ENCODE data around the gene GLUD2. TPM values are rescaled to one million over a fixed set of nuclear protein-coding genes. Genes with fewer than 3 reads are reported as not detected.

Gene GLUD2
- total and polyA plus RNA-seq, 10 of the 15 experiments (the other 5 are each of a cell fraction or from before 2014, with no cell fraction given), result 0.05 to 1.5 (median 0.10) TPM; not detected in 1

GRCh38 chrX:121036137-121036536, 11.3 kb upstream of the GLUD2 start (continued):
- TF ChIP-seq, protein P1, sequence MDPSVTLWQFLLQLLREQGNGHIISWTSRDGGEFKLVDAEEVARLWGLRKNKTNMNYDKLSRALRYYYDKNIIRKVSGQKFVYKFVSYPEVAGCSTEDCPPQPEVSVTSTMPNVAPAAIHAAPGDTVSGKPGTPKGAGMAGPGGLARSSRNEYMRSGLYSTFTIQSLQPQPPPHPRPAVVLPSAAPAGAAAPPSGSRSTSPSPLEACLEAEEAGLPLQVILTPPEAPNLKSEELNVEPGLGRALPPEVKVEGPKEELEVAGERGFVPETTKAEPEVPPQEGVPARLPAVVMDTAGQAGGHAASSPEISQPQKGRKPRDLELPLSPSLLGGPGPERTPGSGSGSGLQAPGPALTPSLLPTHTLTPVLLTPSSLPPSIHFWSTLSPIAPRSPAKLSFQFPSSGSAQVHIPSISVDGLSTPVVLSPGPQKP (IDR thresholded peaks at IDR 0.05; ENCODE audit: low read depth, low read length), result no peak
- TF ChIP-seq CBX3 (IDR thresholded peaks at IDR 0.05; ENCODE audit: borderline replicate concordance, low read depth) (no peak), POLR2AphosphoS2 (IDR thresholded peaks at IDR 0.05; ENCODE audit: low read depth, low read length) (no peak), ETV6 (conservative IDR thresholded peaks at IDR 0.05 in 1 of 2, IDR thresholded peaks at IDR 0.05 in 1 of 2; ENCODE audit: borderline replicate concordance in 1 of 2, low read depth in 1 of 2) (no peak)

GRCh38 chrX:121036951-121037350, 10.5 kb upstream of the GLUD2 start:
- no peak for ATAC-seq
- Histone ChIP-seq H3K27ac (ENCODE audit: control insufficient read depth, insufficient read depth) (no peak overlapping the region), H3K36me3 (ENCODE audit: control insufficient read depth in 2 of 2, insufficient read depth in 2 of 2, low read length in 1 of 2) (no peaks in the 10 kb centered on the region), H3K9me3 (replicated peaks; ENCODE audit: control insufficient read depth, insufficient read depth, low read length) (no peaks in the 10 kb centered on the region), H3K79me2 (ENCODE audit: control insufficient read depth, insufficient read depth, low read length) (no peaks in the 10 kb centered on the region), H3K4me3 (no peak overlapping the region), H3K4me1 (ENCODE audit: control insufficient read depth, insufficient read depth, low read length) (no peaks in the 10 kb centered on the region), H2AFZ (ENCODE audit: control insufficient read depth, low read depth, low read length) (no peak overlapping the region), H4K20me1 (ENCODE audit: control insufficient read depth, insufficient read depth) (no peaks in the 10 kb centered on the region), H3K27me3 (replicated peaks in 1 of 2; ENCODE audit: control insufficient read depth in 2 of 2, insufficient read depth in 2 of 2, low read length in 1 of 2) (no peaks in the 10 kb centered on the region), H3K9ac (ENCODE audit: control insufficient read depth, insufficient read depth, low read length) (no peak overlapping the region), H3K4me2 (ENCODE audit: control insufficient read depth, insufficient read depth) (no peak overlapping the region)
- POLR2A ChIA-PET, result no interaction called here
- intact Hi-C loops (cut with micrococcal nuclease; ENCODE audit: unreplicated experiment) (no loop called here), in situ Hi-C loops (cut with MboI) (no loop called here)
- FAIRE-seq, result no peak
- SMC1A ChIA-PET (ENCODE audit: uncharacterized antibody, unreplicated experiment), result no interaction called here
- no TSS peak for BruUV-seq (replicated peaks)
- RAD21 ChIA-PET (ENCODE audit: unreplicated experiment), result no interaction called here
- DNase-seq (ENCODE audit: low read depth, low spot score), result no peak
- CTCF ChIA-PET, result no interaction called here
- WGBS (ENCODE audit: insufficient coverage, insufficient replicate concordance, low lambda C conversion rate, missing lambda C conversion rate), result 1% methylated on average over 4 of the region's 4 CpGs
- TF ChIP-seq, protein P1 (IDR thresholded peaks at IDR 0.05; ENCODE audit: low read depth, low read length), result no peak
- TF ChIP-seq USF2 (IDR thresholded peaks at IDR 0.05; ENCODE audit: borderline replicate concordance, low read depth, low read length), result no peak
- no peak for TF ChIP-seq NR2C2 (IDR thresholded peaks at IDR 0.05; ENCODE audit: borderline replicate concordance, control insufficient read depth, insufficient read length, low read depth)
- no peak for TF ChIP-seq FOXK2 (IDR thresholded peaks at IDR 0.05)
- no peak for TF ChIP-seq MXI1 (IDR thresholded peaks at IDR 0.05; ENCODE audit: low read depth, low read length)
- TF ChIP-seq SPI1 (IDR thresholded peaks at IDR 0.05; ENCODE audit: borderline replicate concordance, insufficient read depth, low read depth, low read length), result no peak
- TF ChIP-seq TBL1XR1 (IDR thresholded peaks at IDR 0.05; ENCODE audit: low read depth, low read length), result no peak
- TF ChIP-seq RELB (IDR thresholded peaks at IDR 0.05; ENCODE audit: low read depth), result no peak
- no peak for TF ChIP-seq SIN3A (IDR thresholded peaks at IDR 0.05; ENCODE audit: low read depth, low read length)
- no peak for TF ChIP-seq RCOR1 (conservative IDR thresholded peaks at IDR 0.05; ENCODE audit: low read depth, low read length)
- TF ChIP-seq, protein P2, sequence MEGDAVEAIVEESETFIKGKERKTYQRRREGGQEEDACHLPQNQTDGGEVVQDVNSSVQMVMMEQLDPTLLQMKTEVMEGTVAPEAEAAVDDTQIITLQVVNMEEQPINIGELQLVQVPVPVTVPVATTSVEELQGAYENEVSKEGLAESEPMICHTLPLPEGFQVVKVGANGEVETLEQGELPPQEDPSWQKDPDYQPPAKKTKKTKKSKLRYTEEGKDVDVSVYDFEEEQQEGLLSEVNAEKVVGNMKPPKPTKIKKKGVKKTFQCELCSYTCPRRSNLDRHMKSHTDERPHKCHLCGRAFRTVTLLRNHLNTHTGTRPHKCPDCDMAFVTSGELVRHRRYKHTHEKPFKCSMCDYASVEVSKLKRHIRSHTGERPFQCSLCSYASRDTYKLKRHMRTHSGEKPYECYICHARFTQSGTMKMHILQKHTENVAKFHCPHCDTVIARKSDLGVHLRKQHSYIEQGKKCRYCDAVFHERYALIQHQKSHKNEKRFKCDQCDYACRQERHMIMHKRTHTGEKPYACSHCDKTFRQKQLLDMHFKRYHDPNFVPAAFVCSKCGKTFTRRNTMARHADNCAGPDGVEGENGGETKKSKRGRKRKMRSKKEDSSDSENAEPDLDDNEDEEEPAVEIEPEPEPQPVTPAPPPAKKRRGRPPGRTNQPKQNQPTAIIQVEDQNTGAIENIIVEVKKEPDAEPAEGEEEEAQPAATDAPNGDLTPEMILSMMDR (IDR thresholded peaks at IDR 0.05 in 2 of 3, conservative IDR thresholded peaks at IDR 0.05 in 1 of 3; ENCODE audit: control insufficient read depth in 2 of 3, extremely low read depth in 1 of 3, insufficient read depth in 1 of 3, low read depth in 3 of 3, low read length in 3 of 3), result no peak
- TF ChIP-seq KDM1A (IDR thresholded peaks at IDR 0.05; ENCODE audit: borderline replicate concordance), result no peak
- TF ChIP-seq NFYA (IDR thresholded peaks at IDR 0.05; ENCODE audit: borderline replicate concordance, low read depth, low read length), result no peak
